NT2/D1 (cell line): Measurements from ENCODE around the gene SHC3.

Experiments
- SUZ12 ChIP-seq: IDR thresholded peaks from 2 replicates; pipeline ENCODE4 v1.6.1; 2011; ENCODE audit not compliant: insufficient read length, insufficient read depth; ENCODE audit errors: extremely low read depth
- YY1 ChIP-seq: IDR thresholded peaks from 2 replicates; pipeline ENCODE4 v1.6.1; 2011; ENCODE audit not compliant: insufficient read length, insufficient read depth
- ZNF274 ChIP-seq: IDR thresholded peaks from 2 replicates; pipeline ENCODE4 v1.6.1; 2011; ENCODE audit warnings: mild to moderate bottlenecking, low read depth, low read length

GRCh38 chr9:89191004-89191403, 12.4 kb upstream of the SHC3 start:
- TF ChIP-seq ZNF274 (no peak), SUZ12 (no peak), YY1 (no peak)
